Hematopoietic multipotent progenitor cell (in vitro differentiated cells): ENCODE results near the gene RAD1. TPM values are rescaled to one million over a fixed set of nuclear protein-coding genes. Genes with fewer than 3 reads are reported as not detected.

ENCODE experiments used
- DNase-seq, 3 donors: peaks; one replicate each; pipeline ENCODE4 v3.0.0-alpha.2; 2011 to 2015; ENCODE audit warnings: low read depth in 2 of 3, low spot score in 2 of 3
- total RNA-seq: library from RNA; depleted of rRNA; stranded (reverse); fragments of >200 nt; gene quantifications from one replicate; pipeline ENCODE4 v1.2.3, GENCODE V29; 2012

Gene RAD1
- total RNA-seq, 1 donor = 11.6 TPM

- no peak for DNase-seq
These were observed 47.6 kb downstream of the RAD1 start for GRCh38 chr5:34867660-34868059.

- DNase-seq = no peak
These were observed 48.3 kb downstream of the RAD1 start for GRCh38 chr5:34866989-34867471.

GRCh38 chr5:34865091-34865490 lies 50.2 kb downstream of the RAD1 start:
- no peak for DNase-seq

- no peak for DNase-seq
These were observed 51.4 kb downstream of the RAD1 start for GRCh38 chr5:34863946-34864345.

- DNase-seq = no peak
These were observed 56.1 kb downstream of the RAD1 start for GRCh38 chr5:34859253-34859652.

GRCh38 chr5:34858790-34859189 lies 56.5 kb downstream of the RAD1 start:
- DNase-seq = no peak

GRCh38 chr5:34857894-34858293 lies 57.4 kb downstream of the RAD1 start:
- no peak for DNase-seq

GRCh38 chr5:34857161-34857560 lies 58.1 kb downstream of the RAD1 start:
- DNase-seq = no peak

Other genes starting within 250 kb of the RAD1 start
- gene TTC23L, start 76.3 kb downstream of the RAD1 start, total RNA-seq = under 0.01 TPM
- gene BRIX1, start 207 bp upstream of the RAD1 start, total RNA-seq = 6.7 TPM
- gene DNAJC21, start 14.1 kb upstream of the RAD1 start, total RNA-seq = 12.1 TPM
- gene AGXT2, start 132.4 kb upstream of the RAD1 start, total RNA-seq = not detected